Lower leg skin (tissue), 4 donors: ENCODE results near the gene OR2T3. TPM values are rescaled to one million over a fixed set of nuclear protein-coding genes. Genes with fewer than 3 reads are reported as not detected.
"Not testable (repeated sequence)": the region's sequence is repeated elsewhere in the genome, so short reads cannot be mapped to it uniquely, and the experiment has no call there.

ENCODE experiments used
- DNase-seq, 2 donors: peaks; one replicate each; pipeline ENCODE4 v3.0.0-alpha.2; 2019; ENCODE audit warnings: low spot score in 2 of 2
- H3K4me3 ChIP-seq: fragments of 200-600 bp; sonication (generic); 2 replicates; pipeline ENCODE4 v1.5.1; 2017; ENCODE audit warnings: mild to moderate bottlenecking, low read depth; ENCODE audit not compliant: poor library complexity, severe bottlenecking
- WGBS, 2 donors: methylation state at CpG; one replicate each; pipeline ENCODE4 v1.1.5; 2018; 5-methylcytosine and 5-hydroxymethylcytosine counted together
- intact Hi-C: fragments of 100-400 bp; cut with DNase I; formaldehyde crosslinking; loops from one replicate; pipeline ENCODE4 v1.15.0; 2023; ENCODE audit warnings: low total_unique reads
- total RNA-seq, 4 donors: library from RNA; depleted of rRNA; stranded (reverse); fragments of >200 nt; gene quantifications; one replicate each; pipeline ENCODE4 v1.1.0, GENCODE V29; 2016

The OR2T3 gene, protein sequence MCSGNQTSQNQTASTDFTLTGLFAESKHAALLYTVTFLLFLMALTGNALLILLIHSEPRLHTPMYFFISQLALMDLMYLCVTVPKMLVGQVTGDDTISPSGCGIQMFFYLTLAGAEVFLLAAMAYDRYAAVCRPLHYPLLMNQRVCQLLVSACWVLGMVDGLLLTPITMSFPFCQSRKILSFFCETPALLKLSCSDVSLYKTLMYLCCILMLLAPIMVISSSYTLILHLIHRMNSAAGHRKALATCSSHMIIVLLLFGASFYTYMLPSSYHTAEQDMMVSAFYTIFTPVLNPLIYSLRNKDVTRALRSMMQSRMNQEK
- total RNA-seq = not detected

- intact Hi-C loops, H3K4me3 ChIP-seq, DNase-seq: not testable (repeated sequence)
- WGBS, 2 donors = 82 to 89% methylated on average over 2 of the region's 2 CpGs
These were observed at the start of gene OR2T3 for GRCh38 chr1:248473051-248473450. TSS of gene OR2T3 (plus strand) at chr1:248473351. CDS start at chr1:248473351, 0 bp downstream.

- DNase-seq, intact Hi-C loops, H3K4me3 ChIP-seq: not testable (repeated sequence)
- 56 to 69% methylated on average over 3 of the region's 3 CpGs for WGBS, 2 donors
These were observed 45.5 kb upstream of the OR2T3 start for GRCh38 chr1:248427526-248428191.

GRCh38 chr1:248428192-248428533, 45.0 kb upstream of the OR2T3 start:
- H3K4me3 ChIP-seq, DNase-seq, intact Hi-C loops: not testable (repeated sequence)
- WGBS, 2 donors = 82 to 85% methylated on average over 3 of the region's 3 CpGs

DNA sequence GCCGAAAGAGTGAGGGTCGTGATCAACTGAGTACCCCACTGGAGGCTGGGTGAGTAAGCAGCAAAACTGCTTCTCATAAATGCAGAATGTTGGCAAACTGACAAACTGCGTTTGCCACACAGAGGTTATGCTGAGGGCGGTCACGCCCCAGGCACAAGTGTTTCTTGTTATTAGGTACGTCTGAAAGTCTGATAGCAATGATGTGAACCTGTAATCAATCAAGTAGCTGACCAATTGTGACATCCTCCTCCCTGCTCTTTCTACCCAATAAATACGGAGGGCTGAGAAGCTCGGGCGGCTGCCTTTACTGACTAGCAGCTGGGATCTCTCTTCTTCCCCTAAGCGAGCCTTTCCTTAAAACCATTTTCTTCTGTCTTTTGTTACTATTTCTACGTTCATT, 41.5 kb upstream of the OR2T3 start:
- not testable (repeated sequence) for H3K4me3 ChIP-seq, DNase-seq
- 69% methylated on average over 11 of the region's 11 CpGs for WGBS, 2 donors
- intact Hi-C loops = loop anchor here (10.0 kb wide), 1 partner anchor 223 kb away; the partner anchor contains the start of gene OR2T27

DNA sequence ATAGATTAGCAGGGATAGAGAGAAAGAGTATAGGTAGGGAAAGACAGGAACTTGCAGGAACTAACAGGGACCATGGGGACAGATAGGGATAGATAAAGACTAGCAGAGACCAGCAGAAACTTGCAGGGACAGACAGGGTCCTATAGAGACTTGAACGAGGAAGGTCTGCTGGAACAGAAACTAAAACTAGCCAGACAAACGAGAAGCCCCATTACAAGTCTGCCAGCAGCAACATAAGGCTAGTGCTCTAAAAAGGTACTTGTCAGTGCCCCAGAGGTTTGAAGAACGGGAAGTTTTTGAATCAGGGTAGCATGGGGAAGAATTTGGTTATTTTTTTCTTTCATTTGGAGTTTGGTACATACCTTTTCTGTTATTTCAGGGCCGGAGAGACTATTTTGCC, 41.0 kb upstream of the OR2T3 start:
- DNase-seq, H3K4me3 ChIP-seq: not testable (repeated sequence)
- intact Hi-C loops = loop anchor here (10.0 kb wide), 1 partner anchor 223 kb away; the partner anchor contains the start of gene OR2T27
- WGBS, 2 donors = 68 to 74% methylated on average over 4 of the region's 4 CpGs

GRCh38 chr1:248433811-248434415, 39.2 kb upstream of the OR2T3 start:
- not testable (repeated sequence) for H3K4me3 ChIP-seq, DNase-seq
- WGBS, 2 donors = 90 to 92% methylated on average over 35 to 38 of the region's 38 CpGs
- intact Hi-C loops = loop anchor here (10.0 kb wide), 1 partner anchor 221 kb away; the partner anchor contains the start of gene OR2T27

DNA sequence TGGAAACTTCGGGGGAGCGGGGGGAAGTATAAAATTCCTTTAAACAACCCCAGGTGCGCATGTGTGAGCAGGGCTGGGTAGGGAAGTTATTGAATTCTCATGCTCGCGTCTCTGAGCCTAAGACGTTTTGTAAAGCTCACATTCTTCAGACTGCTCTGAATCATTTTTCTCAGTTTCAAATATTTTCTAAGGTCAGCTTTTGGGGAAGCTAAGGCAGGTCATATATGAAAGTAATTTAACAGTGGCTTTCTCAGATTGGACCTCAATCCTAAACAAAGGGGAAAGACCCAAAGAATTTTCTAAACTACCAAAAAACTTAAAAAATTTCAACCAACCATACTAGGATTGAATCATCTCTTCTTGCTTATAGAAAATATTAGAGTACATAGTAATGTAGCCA, 38.2 kb upstream of the OR2T3 start:
- WGBS, 2 donors = 73 to 77% methylated on average over 6 of the region's 6 CpGs
- intact Hi-C loops = loop anchor here (10.0 kb wide), 1 partner anchor 220 kb away; the partner anchor contains the start of gene OR2T27
- not testable (repeated sequence) for H3K4me3 ChIP-seq, DNase-seq

- DNase-seq, H3K4me3 ChIP-seq: not testable (repeated sequence)
- 76 to 89% methylated on average over 3 of the region's 3 CpGs for WGBS, 2 donors
- intact Hi-C loops = loop anchor here (10.0 kb wide), 1 partner anchor 218 kb away; the partner anchor contains the start of gene OR2T27
These were observed 36.8 kb upstream of the OR2T3 start for GRCh38 chr1:248436303-248436702.

DNA sequence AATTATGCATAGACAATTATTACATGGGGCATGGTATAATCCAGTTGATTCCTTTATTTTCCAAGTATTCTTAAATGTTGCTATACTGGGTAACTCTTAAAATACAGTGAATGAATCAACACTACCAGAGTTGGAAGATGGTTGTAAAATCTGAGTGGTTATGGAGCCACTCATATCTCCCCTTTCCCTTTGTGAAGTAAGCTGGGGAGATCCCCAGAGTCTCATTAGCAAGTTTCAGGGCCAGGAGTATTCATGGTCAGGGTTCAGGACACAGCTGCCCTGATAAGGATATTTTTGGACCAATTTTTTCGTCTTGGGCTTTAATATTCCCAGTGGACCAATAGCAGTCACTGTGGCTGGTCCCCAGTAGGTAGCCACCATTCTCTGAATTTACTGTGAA, 34.5 kb upstream of the OR2T3 start:
- WGBS, 2 donors = 50 to 64% methylated on average over 1 of the region's 1 CpG
- intact Hi-C loops = loop anchor here (10.0 kb wide), 1 partner anchor 216 kb away; the partner anchor contains the start of gene OR2T27
- H3K4me3 ChIP-seq, DNase-seq: not testable (repeated sequence)

- DNase-seq, H3K4me3 ChIP-seq: not testable (repeated sequence)
- intact Hi-C loops = loop anchor here (10.0 kb wide), 1 partner anchor 216 kb away; the partner anchor contains the start of gene OR2T27
- WGBS, 2 donors = 59 to 72% methylated on average over 5 of the region's 5 CpGs
These were observed 33.9 kb upstream of the OR2T3 start for GRCh38 chr1:248439283-248439682.

- DNase-seq, H3K4me3 ChIP-seq, intact Hi-C loops: not testable (repeated sequence)
- WGBS, 2 donors = 47 to 50% methylated on average over 1 of the region's 2 CpGs
These were observed 30.5 kb upstream of the OR2T3 start for GRCh38 chr1:248442500-248443277.

GRCh38 chr1:248444603-248445002, 28.5 kb upstream of the OR2T3 start:
- H3K4me3 ChIP-seq, DNase-seq, intact Hi-C loops: not testable (repeated sequence)
- 75 to 84% methylated on average over 4 of the region's 4 CpGs for WGBS, 2 donors

DNA sequence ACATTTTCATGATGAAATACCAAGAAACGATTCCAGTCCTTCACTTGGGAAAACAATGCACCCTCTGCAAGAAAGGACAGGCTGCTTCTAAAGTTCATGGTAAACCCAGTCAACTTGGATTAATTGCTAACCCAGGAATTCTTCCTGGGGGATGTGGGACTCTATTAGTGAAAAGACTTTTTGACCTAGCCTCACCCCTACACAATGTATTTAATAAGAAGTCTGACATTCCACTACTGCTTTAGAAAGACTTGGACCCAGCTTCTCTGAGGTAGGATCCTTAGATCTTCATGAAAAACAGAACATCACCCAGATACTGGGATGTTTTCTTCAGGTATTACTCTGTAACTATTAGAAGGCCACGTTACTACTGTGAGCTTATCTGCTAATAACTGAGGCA, 27.8 kb upstream of the OR2T3 start, which contains the start of gene OR2T2:
Gene OR2T2, plus strand, starts transcription at position 239 of the 400 bp plus-strand sequence. CDS start 7,161 bp downstream, outside the sequence.
- H3K4me3 ChIP-seq, DNase-seq, intact Hi-C loops: not testable (repeated sequence)
- 56 to 63% methylated on average over 2 of the region's 2 CpGs for WGBS, 2 donors
